GM19372 (cell line): ENCODE measurements around the gene FREY1.
A peak's percentile ranks its signal among the peaks of the same experiment; 100 is the strongest.

Source experiments
- ATAC-seq: cut with Tn5 transposase; IDR thresholded peaks from one replicate; pipeline ENCODE4 v1.9.1; 2021; ENCODE audit warnings: mild to moderate bottlenecking, low read depth, moderate library complexity; ENCODE audit not compliant: unreplicated experiment

Gene FREY1, protein sequence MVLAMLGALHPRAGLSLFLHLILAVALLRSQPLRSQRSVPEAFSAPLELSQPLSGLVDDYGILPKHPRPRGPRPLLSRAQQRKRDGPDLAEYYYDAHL

DNA sequence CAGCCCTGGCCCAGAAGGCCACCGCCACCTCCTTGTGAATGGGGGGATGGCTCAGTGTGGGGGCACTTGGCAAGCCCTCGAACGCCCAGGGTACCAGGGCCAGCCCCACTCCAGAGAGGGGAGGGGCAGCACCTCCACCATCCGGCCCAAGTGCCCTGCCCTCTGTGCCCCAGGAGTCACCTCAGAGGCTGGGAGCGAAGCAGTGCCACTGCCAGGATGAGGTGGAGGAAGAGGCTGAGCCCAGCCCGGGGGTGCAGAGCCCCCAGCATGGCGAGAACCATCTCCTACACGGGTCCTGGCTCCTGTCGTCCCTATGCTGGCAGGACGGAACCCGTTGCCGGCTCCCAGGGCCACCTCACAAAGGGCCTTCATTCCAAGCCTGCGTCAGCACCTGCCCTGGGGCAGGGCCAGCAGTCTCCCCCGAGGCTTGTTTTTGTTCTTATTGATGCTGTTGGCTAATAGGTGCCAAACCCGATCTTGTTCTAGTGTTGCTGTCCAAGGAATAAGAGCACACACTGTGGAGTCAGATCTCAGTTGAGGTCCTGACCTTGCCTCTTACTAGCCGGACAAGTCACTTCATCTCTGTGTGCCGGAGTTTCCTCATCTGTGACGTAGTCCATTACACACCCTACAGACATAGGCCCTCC lies at the start of gene FREY1:
Gene FREY1, minus strand, starts transcription at position 307 of the 647 bp plus-strand sequence. Its CDS starts 26 bp downstream, at position 281.
- ATAC-seq = no peak

DNA sequence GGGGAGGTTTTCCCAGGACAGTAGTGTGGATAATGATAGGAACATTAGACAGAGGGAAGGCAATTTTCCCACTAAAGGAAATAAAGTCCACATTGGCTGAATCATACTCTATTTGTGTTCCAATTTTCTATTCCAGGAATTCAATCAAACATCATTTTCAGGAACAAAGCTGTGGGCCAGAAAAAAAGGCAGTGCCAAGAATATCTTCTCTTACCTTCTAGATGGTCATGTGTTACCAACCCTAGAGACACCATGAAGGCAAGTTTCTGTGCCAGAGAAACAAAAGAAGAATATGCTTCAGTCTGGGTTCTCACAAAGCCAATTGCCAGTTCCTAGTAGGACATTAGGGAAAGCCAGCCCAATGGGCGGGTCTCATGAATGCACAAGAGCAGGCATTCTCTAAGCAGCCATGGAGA lies 42.9 kb upstream of the FREY1 start:
- no peak for ATAC-seq

DNA sequence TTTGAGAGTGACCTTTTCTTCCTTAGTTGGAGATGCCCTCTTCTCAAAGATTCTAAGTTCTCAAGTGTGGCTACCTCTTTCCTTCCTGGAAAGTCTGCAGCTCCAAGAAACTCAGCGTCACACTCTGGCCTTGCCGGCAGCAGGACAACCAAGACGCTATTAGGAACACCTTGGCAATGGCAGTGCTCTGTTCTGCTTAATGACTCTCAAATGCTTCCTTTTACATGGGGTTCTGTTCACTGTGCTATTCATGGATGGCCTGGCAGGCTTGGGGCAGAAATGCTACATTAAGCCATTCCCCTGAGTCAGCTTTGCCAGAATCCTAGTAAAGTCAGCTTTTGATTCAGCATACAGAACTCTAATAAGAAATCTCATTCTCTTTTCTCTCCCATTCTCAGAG lies 41.3 kb upstream of the FREY1 start:
- ATAC-seq = no peak

DNA sequence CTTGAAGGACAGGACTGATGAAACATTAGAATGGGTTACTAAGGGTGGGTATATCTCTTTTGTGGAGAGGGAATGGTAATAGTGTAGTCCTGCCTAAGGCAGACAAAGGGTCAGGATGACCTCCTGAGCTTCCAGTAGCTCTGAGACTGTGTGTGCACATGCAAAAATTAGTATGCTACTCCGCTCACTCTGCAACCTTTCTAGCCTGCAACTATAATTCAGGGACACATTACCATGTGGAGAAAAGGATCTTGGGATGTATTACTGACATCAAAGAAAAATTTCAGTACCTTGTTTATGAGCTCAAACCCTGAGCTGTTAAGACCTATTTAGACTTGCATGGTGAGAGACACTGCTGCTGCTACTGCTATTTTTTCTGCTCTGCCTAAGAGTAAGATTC lies 40.8 kb upstream of the FREY1 start:
- ATAC-seq = no peak

DNA sequence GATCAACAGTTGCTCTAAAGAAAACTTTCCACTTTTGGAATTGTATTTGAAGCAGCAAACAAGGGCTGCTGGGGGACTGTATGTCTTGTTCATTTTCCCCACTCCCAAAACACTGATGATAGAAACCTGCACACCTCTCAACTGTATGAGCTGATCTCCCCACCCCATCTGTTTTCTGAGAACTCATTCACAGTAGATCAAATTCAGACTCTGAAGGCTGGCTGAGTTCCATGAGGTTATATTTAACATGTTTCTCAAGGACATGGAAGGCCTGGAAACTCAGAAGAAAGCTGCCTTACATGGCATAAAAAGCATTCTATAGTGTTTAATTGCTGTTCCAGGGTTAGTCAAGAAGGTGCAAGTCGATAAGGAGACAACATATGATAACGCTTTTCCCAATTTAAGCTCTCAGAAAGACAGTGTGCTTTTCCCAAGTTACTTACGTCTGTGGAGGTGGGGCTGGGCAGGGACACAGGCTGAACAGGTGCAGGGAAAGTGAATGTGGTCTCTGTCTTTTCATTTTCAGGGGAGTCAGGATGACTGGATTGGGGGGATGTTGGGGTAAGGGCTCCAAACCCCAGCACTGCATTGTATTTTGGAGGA lies 38.4 kb upstream of the FREY1 start:
- ATAC-seq = no peak

DNA sequence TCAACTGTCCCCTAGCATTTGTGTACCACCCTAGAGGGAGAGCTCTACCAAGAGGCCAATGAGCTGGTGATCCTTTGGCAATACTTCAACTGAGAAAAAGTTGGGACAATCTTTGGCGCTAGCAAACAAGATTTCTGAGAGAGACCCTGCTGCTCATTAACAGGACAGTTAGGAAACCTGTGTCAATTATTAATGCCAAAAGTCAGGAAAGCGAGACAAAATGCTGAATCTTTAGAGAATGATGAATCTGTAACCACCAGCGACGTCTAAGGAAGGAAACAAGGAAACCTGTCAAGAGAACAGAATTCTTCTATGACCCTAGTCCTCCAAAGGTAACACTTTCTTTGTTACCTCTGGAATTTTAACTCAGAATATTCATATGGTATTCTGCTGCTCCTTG lies 35.3 kb upstream of the FREY1 start:
- no peak for ATAC-seq

DNA sequence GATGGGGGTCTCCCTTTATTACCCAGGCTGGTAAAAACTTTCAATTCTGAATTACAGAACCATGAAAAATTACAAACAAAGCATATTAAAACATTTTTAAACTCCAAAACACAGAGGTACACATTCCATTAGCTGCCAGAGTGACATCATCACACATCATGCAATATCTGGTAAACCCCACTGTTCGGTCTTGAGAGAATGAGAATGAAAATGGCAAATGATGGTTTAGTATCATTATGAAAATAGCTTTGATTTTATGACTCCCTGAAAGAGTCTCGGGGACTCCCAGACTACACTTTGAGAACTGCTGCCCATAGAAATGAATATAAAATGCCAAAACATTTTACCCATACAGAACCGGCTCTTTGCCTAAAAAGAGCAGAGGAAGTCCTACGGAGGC lies 34.2 kb upstream of the FREY1 start:
- ATAC-seq = no peak

DNA sequence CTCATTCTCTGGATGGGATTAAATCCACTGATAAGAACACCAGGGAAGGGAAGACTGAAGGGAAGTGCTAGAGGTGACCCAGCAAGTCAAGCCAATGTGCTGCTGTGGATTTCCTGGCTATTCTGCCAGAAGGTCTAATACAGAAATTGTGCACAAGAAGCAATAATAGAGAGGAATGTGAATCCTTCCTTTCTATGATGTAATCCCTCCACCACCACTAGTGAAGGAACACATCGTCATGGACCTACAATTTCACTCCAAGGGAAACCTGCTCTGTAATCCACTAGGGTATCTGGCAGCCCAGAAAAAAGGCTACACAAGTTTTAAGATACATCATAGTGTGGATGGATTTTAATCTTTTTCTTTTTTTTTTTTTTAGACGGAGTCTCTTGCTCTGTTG lies 32.8 kb upstream of the FREY1 start:
- ATAC-seq = no peak

DNA sequence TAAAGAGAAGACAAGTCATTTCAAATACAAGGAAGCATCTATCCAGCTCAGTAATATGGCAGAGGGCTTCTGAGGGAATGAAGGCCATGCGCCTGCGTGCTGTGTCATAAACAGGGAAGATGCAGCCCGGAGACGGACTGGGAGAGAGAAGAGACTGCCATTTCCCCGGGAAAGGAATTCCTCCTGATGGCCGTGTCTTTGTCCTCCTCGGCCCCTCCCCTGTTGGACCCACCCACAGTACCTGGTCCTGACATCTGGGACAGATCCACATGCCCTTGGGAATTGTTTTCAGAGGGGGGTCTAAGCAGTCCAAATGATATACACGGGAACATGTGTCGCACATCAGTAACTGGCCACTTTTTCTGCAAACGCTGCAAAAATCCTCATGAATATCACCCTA lies 30.8 kb upstream of the FREY1 start:
- ATAC-seq = no peak

DNA sequence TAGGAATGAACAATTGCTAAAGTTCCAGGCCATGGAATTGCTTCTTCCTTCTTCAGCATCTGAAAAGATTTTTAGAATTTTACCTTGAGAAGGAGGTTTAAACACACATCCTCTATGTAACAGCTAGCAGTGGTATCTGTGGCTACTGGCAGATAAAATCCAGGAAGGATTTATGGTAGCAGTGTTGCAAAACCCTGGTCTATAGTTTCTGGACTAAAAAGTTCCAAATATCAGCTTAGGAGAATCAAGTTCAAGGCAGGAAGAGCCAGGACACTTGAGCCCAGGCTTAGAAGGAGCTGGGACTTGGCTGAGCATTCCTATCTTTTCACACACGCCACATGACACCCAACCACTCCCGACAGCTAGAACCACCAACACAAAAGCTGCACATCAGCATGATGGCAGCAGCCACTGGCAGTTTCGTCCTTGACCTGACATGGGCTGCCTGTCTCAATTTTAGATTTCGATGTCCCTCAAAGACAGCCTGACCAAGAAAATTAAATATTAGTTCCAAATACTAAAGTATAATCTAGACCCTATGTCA lies 29.5 kb upstream of the FREY1 start:
- no peak for ATAC-seq

DNA sequence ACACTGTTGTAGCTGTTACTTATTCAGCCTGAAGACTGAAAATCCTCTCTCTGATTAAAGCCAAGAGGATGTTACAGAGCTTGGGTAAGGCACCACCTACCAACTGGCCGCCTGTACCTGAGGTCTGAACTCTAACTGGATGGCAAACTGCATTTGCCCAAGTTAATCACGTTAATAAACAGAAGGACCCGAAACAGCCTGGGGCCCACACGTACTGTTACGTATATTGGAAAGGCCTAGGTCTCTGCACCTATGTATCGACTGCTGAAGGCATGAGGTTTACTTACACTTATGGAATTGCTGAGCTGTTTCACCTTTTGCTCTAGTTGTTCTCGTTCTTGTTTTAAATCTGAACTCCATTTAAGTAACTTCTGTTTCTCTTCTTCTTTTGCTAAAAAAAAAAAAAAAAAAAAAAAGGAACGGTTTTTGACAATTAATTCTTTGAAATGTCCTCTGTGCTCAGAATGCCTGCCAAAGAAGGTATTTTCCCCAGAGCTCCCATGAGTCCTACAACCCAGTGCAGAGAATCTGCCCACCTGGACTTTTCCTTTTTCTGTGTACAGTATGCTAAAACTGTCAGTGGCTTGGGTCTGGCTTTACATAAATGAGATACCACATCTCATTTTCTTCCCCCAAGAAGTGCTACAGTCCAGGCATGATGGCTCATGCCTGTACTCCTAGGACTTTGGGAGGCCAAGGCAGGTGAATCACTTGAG lies 28.4 kb upstream of the FREY1 start:
- ATAC-seq = no peak

DNA sequence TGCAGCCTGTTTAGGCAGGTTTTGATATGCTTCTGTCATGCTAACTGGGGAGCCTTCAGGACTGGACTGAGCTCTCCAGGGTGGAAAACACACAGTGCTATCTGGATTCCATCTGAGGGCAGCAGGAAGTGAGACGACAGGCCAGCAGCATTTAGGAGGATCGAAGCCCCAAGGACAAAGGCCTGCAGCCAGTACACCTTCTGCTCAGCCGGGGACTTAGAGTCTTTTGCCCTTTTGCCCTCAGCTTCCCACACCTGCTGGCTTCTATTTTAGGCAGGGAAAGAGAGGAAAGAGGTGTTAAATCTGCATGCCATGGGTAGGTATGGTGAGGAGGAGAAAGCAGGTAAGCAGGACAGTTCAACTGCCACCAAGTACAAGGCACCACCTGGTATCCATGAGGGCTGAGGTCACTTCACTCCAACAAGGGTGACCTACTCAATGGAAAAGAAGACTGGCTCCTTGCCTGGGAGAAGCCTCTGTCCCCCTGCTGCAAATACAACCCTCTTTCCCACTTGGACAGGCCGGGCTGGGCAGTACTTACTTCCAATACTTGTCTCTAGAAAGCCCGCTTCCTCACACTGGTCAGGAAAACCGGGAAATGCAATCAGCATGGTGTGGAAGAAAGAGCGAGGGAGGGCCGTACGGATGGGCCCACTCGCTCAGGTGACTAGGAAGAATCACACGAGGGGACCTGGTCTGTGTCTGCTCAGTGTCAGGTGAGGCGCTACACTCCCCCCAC lies 27.7 kb upstream of the FREY1 start:
- no peak for ATAC-seq

DNA sequence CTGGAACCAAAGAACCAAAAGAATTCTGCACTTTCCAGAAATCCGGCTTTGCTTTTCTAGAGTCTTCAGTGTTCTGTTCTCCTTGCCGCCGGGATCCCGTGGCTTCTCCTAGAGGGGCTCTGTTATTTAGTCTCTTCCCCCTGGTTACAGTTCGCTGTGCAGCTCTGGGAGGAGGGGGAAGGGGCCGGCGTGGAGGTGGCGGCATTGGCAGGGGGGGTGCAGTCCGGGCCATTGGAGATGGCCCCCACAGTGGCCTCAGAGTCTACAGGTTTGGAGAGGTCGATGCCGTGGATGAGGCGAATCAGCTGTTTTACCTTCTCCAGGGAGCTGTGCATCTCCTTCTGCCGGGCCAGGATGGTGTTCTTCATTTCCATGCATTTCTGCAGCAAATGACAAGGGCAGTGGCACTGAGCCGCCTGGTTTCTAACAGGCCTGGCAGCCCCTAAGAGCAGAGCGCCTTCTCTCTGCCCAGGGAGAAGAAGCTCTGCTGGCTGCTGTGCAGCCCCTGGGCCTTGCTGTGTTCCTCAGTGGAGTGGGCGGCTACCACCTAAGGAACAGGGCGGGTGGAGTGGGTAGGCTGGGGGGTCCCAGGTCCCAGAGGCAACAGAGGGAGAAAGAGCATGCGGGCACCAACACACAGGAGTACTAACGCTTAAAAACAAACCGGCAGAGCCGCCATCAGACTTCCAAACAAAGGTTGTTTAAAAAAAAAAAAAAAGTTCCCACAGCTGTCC lies 26.9 kb upstream of the FREY1 start:
- ATAC-seq = no peak

DNA sequence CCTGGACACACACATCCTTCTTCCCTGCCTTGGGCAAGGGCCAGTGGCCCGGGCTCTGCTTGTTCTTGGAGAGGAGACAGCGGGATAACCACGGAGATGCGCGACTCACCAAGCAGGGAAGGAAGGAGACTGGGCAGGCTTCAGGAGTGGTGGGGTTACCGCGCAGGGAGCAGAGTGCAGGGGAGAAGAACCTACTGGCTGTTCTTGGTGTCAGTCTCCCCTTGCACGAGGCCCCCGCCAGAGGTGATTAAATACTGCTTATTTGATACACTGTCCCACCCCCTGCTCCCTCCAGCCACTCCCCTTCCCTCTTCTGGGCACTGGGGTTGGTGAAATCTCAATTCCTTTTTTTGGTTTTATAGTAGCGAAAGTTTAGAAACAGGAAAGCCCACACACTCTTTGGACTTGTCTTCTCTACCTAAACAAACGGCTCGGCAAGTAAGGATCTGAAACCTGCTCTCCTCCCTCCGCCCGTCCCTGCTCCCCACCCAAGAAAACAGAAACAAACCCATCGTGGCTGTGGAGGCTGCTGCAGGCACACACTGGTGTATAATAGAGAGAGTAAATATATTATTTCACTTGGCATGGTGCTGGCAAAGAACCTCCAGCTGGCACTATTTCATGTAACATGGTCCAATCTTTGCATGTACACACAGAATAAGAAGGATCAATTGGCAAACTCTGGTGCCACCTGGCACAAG lies 26.2 kb upstream of the FREY1 start:
- no peak for ATAC-seq

DNA sequence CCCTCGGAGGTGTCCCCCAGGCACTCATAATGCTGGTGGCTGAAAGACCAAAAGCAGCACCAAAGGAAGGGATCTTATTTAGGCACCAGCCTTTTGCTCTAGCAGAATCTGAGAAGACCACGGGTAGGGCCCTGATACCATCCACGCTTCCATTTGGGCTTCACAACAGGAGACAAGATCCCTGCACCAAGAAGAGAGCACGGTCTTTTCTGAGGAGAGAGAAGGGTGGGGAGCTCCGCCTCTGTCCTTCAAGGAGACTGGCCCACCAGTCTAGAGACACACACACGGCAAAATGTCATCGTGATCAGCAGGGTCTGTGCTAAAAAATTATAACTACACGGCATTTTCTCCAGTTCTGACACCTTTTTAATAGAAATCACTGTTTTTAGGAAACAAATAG lies 25.1 kb upstream of the FREY1 start:
- ATAC-seq = no peak

DNA sequence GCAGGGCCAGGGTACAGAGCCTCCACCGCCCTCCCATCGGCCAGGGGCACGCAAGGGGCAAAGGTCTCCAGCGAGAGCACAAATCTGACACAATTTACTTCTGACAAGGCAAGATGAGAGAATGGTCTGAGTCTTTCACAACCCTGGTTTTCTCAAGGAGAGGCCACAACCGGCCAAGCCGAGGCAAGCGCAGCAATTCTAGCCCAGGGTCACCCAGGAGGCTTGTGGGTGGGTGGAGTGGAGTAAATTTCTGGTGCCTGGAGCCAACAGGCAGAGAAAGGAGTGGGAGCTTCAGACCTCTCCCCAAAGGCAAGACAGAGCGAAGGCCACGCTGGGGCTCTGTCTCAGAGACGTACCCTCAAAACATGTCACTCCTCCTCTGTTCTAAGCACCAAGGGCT lies 24.7 kb upstream of the FREY1 start:
- ATAC-seq = no peak

DNA sequence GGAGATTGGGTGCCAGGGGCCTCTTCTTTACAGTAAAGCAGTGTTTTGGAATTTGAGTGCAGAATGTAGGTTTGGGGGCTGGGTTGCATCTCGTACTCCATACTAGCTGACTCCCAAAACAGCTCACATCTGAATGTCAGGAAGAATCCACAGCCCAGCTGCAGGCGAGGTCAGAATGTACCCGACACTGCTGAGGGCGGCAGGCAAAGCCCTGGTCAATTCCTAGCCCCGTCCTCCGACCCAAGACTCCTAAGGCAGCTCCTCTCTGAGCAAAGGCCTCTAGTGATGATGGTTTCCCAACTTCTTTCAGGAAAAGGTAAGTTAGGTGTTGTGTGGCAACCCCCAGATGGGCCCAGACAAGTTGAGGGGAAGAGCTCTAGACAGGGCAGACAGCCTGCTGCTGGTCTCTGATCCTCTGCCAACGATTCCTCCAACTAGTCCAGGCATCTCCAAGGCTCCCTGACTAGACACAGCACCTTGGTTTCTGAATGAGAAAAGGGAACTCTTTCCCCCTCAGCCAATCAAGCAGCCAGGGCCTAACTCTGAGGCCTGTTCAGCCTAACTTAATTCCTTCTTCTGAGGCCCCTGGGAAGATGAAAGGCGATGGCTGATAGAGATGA lies 24.0 kb upstream of the FREY1 start:
- ATAC-seq = no peak

DNA sequence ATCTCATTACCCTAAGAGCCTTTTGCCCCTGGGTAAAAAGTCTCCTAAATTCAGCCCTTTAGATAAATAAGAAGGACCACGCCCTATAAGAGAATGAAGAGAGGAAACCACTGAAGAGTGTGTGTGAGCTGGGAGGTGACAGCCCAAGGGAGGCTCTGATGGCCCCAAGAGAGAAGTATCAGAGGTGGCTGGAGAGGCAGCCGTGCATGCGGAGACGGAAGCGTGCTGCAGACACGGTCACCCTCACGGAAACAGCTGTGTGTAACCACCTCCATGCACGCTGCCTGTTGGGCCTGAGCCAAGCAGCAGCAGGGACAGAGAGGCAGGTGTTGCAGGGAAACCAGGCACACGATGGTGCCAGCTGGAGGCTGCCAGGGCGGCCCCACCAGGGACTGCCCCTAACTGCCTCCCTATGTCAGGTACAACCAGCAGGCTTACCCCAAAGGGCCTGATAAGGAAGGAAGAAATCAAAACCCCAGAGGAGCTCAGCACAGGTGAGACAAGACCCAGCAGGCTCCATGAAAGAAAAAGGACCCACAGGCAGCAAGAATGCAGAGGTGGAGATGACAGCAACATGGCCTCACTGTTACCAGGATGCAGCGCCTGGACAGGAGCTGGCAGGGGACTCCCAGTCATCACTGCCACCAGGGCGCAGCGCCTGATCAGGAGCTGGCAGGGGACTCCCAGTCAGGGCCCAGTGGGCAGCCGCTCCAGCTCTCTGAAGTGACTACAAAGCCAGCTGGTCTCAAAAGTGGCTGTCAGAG lies 23.1 kb upstream of the FREY1 start:
- peak; percentile 95 for ATAC-seq
